Suprapubic skin (tissue), 4 donors: Measurements from ENCODE around the gene EIF3K. TPM values are rescaled to one million over a fixed set of nuclear protein-coding genes. Genes with fewer than 3 reads are reported as not detected.

Experiments used
- DNase-seq, 2 donors: peaks; one replicate each; pipeline ENCODE4 v3.0.0-alpha.2; 2019; ENCODE audit warnings: low spot score in 2 of 2
- H3K27ac ChIP-seq: fragments of 200-600 bp; sonication (generic); one replicate; pipeline ENCODE4 v1.5.1; 2019
- H3K27me3 ChIP-seq: fragments of 200-600 bp; sonication (generic); one replicate; pipeline ENCODE4 v1.5.1; 2019
- H3K36me3 ChIP-seq: fragments of 200-600 bp; sonication (generic); one replicate; pipeline ENCODE4 v1.5.1; 2019
- H3K4me1 ChIP-seq: fragments of 200-600 bp; sonication (generic); one replicate; pipeline ENCODE4 v1.5.1; 2019
- H3K4me3 ChIP-seq: fragments of 200-600 bp; sonication (generic); one replicate; pipeline ENCODE4 v1.5.1; 2019; ENCODE audit warnings: mild to moderate bottlenecking
- H3K9me3 ChIP-seq: fragments of 200-600 bp; sonication (generic); one replicate; pipeline ENCODE4 v1.5.1; 2019
- CTCF ChIP-seq, 2 donors: fragments of 200-600 bp in 1 of 2; fragments of 450-650 bp in 1 of 2; sonication (generic) in 1 of 2; IDR thresholded peaks; one replicate each; pipeline ENCODE4 v1.5.1; 2016 to 2019; ENCODE audit warnings: antibody characterized with exemption in 2 of 2, mild to moderate bottlenecking in 1 of 2, moderate library complexity in 1 of 2
- EP300 ChIP-seq: sonication (generic); formaldehyde crosslinking; IDR thresholded peaks from one replicate; pipeline ENCODE4 v1.6.1; 2017; ENCODE audit warnings: antibody characterized with exemption
- POLR2A ChIP-seq, 2 donors: fragments of 450-650 bp; IDR thresholded peaks; one replicate each; pipeline ENCODE4 v1.6.1; 2017; ENCODE audit warnings: antibody characterized with exemption in 2 of 2, mild to moderate bottlenecking in 2 of 2, moderate library complexity in 2 of 2
- POLR2AphosphoS5 ChIP-seq, 3 donors: sonication (generic); formaldehyde crosslinking; IDR thresholded peaks; one replicate each; pipeline ENCODE4 v1.6.1; 2017; ENCODE audit warnings: antibody characterized with exemption in 3 of 3
- WGBS: methylation state at CpG from one replicate; pipeline ENCODE4 v1.1.5; 2018; 5-methylcytosine and 5-hydroxymethylcytosine counted together
- total RNA-seq, 4 donors: library from RNA; depleted of rRNA; stranded (reverse); fragments of >200 nt; gene quantifications; one replicate each; pipeline ENCODE4 v1.1.0, GENCODE V29; 2016

EIF3K gene
- total RNA-seq, 4 donors from 2014 or later = 274 to 587 (median 557) TPM

- no peak for DNase-seq
- Histone ChIP-seq H3K9me3 (no peaks in the 10 kb centered on the region), H3K36me3 (no peaks in the 10 kb centered on the region), H3K27me3 (no peaks in the 10 kb centered on the region), H3K4me1 (peaks cover 99% of the 10 kb centered on the region), H3K27ac (peak overlapping the region; percentile 96), H3K4me3 (no peak overlapping the region)
- 92% methylated on average over 21 of the region's 22 CpGs for WGBS
- TF ChIP-seq POLR2AphosphoS5 (IDR thresholded peaks at IDR 0.05) (no peak), POLR2A (IDR thresholded peaks at IDR 0.05) (no peak), EP300 (no peak), CTCF (IDR thresholded peaks at IDR 0.05) (no peak)
Observed at GRCh38 chr19:38663156-38663651, 44.2 kb downstream of the EIF3K start.

- H3K27me3 ChIP-seq = no peaks in the 10 kb centered on the region
- TF ChIP-seq POLR2A (IDR thresholded peaks at IDR 0.05) (no peak), EP300 (peak; percentile 54), POLR2AphosphoS5 (IDR thresholded peaks at IDR 0.05) (peak in 1 of 3 donors; percentile 22)
- no peaks in the 10 kb centered on the region for H3K36me3 ChIP-seq
- H3K4me3 ChIP-seq = peak overlapping the region; percentile 8
- peaks cover 93% of the 10 kb centered on the region for H3K4me1 ChIP-seq
- DNase-seq = no peak
- H3K9me3 ChIP-seq = no peaks in the 10 kb centered on the region
- WGBS = 33% methylated on average over 10 of the region's 19 CpGs
- H3K27ac ChIP-seq = peak overlapping the region; percentile 96
Observed at GRCh38 chr19:38663957-38664502, 45.0 kb downstream of the EIF3K start.

GRCh38 chr19:38664503-38665211 lies 45.7 kb downstream of the EIF3K start:
- WGBS = 41% methylated on average over 6 of the region's 7 CpGs
- Histone ChIP-seq H3K4me1 (peaks cover 92% of the 10 kb centered on the region), H3K36me3 (no peaks in the 10 kb centered on the region), H3K27me3 (no peaks in the 10 kb centered on the region), H3K27ac (peak overlapping the region; percentile 96), H3K4me3 (peak overlapping the region; percentile 8), H3K9me3 (no peaks in the 10 kb centered on the region)
- no peak for TF ChIP-seq EP300
- TF ChIP-seq POLR2A (IDR thresholded peaks at IDR 0.05) = no peak
- no peak for DNase-seq

- 51% methylated on average over 11 of the region's 13 CpGs for WGBS
- no peak overlapping the region for H3K4me3 ChIP-seq
- TF ChIP-seq CTCF (IDR thresholded peaks at IDR 0.05) (no peak), POLR2AphosphoS5 (IDR thresholded peaks at IDR 0.05) (no peak)
Observed at GRCh38 chr19:38665219-38665931, 46.4 kb downstream of the EIF3K start.

GRCh38 chr19:38665950-38666662 lies 47.1 kb downstream of the EIF3K start:
- H3K9me3 ChIP-seq = no peaks in the 10 kb centered on the region

More at GRCh38 chr19:38665219-38665931, 46.4 kb downstream of the EIF3K start:
- Histone ChIP-seq H3K27ac (peak overlapping the region; percentile 96), H3K9me3 (no peaks in the 10 kb centered on the region), H3K27me3 (no peaks in the 10 kb centered on the region), H3K36me3 (no peaks in the 10 kb centered on the region), H3K4me1 (peaks cover 92% of the 10 kb centered on the region)
- DNase-seq = no peak

More at GRCh38 chr19:38665950-38666662, 47.1 kb downstream of the EIF3K start:
- DNase-seq = no peak
- no peaks in the 10 kb centered on the region for H3K36me3 ChIP-seq
- H3K4me3 ChIP-seq = no peak overlapping the region
- TF ChIP-seq CTCF (IDR thresholded peaks at IDR 0.05) = no peak
- no peak for TF ChIP-seq POLR2A (IDR thresholded peaks at IDR 0.05)
- TF ChIP-seq POLR2AphosphoS5 (IDR thresholded peaks at IDR 0.05) = no peak
- TF ChIP-seq EP300 = no peak
- 33% methylated on average over 19 of the region's 19 CpGs for WGBS
- peaks cover 92% of the 10 kb centered on the region for H3K4me1 ChIP-seq
- H3K27me3 ChIP-seq = no peaks in the 10 kb centered on the region
- peak overlapping the region; percentile 96 for H3K27ac ChIP-seq
